GM19025 (cell line): ENCODE measurements around the gene IRAK2.

Experiments
- ATAC-seq: cut with Tn5 transposase; IDR thresholded peaks from one replicate; pipeline ENCODE4 v1.9.1; 2021; ENCODE audit warnings: mild to moderate bottlenecking, low read depth, moderate library complexity; ENCODE audit not compliant: unreplicated experiment

The IRAK2 gene

DNA sequence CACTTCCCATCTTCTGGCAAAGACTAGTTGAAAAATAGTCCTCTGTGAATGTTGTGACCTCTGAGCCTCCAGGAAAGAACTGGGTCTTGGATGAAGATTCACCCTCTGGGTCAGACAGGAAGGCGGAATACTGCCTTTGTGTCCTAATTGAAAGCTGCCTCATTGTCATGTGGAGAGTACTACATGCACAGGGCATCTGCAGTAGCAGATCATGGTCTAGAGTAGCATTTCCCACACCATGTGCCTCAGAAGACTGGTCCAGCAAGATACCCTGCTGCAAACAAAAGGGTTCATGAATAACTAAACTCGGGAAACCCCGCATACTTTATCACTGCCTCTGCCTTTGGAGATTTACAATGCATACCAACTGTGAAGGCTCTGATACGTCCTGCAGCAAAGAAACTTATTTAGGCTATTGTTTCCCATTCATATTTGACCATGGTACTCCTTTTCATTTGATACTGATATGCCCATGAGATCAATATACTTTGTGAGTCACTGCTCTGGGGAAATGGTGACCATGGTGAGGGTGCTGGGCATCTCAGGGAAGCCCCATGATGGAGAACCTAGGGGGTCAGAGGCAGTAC is 22.7 kb downstream of the IRAK2 start:
- ATAC-seq: no peak

DNA sequence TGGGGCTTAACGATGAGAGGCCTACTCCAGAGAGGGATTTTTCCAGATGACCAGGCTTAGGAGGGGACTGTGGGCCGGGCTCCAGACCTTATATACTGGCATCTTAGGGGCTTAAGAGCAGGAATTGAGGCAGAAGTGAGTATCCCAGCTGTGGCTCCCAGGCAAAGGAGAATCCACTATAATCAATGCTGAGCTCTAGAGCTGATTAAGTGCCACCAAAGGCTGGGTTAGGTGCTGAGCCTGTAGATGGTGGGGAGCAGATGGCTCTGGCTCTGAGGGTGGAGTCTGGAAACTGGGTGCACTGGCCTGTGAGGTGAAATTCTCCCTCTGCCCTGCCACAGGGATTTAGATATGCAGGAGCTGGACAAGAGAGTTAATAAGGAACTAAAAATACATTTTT is 23.2 kb downstream of the IRAK2 start:
- ATAC-seq: no peak

- no peak for ATAC-seq
These were observed 24.3 kb downstream of the IRAK2 start for GRCh38 chr3:10188804-10189556.

DNA sequence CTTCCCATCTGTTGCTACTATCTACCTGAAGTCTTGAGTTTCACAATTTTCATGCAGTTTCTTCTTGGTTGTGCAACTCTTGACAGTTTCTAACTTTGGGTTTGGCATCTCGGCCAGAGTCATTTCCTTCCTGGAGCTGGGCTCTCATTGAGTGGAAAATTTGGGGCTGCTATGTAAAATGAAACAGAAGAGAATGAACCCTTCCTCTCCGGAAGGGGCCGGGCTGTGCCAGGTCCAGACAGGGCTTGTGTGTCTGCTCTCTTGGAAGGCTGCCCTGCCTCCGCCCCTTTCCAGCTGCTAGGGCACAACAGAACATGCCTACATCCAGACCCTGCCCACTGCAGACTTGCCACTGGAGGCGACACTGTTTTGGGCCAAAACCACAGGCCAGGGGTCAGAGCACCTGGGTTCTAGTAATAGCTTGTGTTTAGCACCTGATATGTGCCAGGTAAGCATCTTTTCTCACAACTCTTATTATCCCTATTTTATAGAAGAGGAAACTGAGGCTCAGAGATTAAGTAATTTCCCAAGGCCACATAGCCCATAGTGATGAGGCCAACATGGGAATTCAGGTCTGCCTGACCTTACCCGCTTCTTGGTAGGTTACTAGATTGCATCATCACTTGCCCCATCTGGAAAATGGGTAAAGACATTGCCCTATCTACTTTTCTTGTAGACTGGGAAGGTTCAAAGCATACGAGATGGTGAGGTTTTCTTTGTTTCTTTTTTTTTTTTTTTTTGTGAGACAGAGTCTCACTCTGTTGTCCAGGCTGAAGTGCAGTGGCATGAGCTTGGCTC is 25.0 kb downstream of the IRAK2 start:
- ATAC-seq: no peak

GRCh38 chr3:10192953-10193691 is 28.4 kb downstream of the IRAK2 start:
- ATAC-seq: no peak

GRCh38 chr3:10193692-10194327 is 29.1 kb downstream of the IRAK2 start:
- no peak for ATAC-seq

DNA sequence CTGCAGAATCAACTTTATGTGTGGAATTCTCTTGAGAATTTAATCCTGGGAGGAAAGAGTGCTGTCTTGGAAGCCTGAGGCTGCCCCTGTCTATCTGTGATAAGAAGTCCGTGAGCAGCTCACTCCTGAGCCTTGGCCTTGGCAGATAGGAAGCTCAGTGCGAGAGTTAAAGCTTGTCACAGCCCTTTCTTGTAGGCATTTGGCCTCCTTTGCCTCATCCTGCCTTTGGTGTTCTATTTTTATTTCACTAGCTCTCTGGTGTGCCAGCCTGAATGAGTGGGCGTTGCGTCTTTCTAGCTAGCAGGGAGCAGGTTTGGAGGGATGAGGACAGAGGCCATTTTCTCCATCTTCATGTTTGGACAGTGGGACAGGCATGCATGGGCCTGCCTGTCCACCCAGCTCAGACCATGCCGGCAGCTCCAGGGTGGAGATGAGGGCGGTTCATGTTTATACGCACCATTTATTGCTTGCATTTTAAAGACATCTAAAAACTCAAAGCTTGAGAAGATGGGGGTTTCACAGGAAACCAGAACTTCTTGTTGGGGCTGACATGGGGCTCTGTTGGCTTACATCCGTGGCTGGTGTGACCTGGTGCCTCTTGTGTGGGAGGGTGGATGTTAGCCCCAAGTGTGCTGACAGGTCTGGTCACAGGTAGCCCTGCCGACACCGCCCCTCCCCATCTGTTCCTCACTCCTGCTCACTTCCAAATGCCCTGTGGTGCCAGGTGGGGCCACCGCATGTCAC is 29.8 kb downstream of the IRAK2 start:
- ATAC-seq: no peak

GRCh38 chr3:10195366-10196089 is 30.8 kb downstream of the IRAK2 start:
- no peak for ATAC-seq

GRCh38 chr3:10196389-10197052 is 31.8 kb downstream of the IRAK2 start:
- no peak for ATAC-seq

GRCh38 chr3:10198226-10198625 is 33.5 kb downstream of the IRAK2 start:
- ATAC-seq: no peak

GRCh38 chr3:10198761-10199649 is 34.3 kb downstream of the IRAK2 start:
- peak; percentile 84 for ATAC-seq

DNA sequence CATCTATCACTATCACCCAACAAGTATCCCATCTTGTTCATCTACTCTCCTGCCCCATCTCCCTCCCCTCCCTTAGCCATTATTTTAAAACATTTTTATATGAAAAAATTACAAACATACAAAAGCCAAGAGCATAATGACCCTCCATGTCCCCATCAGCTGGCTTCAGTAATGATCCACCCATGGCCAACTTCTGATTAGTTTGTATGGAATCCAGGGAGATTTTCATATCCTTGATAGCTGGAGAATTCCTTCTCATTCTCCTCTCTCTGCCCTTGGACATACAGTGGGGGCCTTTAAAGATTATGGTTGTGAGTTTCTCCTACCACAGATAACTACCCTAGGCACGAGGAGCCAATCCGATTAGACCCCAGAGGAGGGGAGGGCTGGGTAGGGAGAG is 40.2 kb downstream of the IRAK2 start:
- ATAC-seq: no peak

GRCh38 chr3:10205451-10206165 is 40.9 kb downstream of the IRAK2 start:
- no peak for ATAC-seq

- ATAC-seq: no peak
These were observed 41.4 kb downstream of the IRAK2 start for GRCh38 chr3:10206166-10206511.

GRCh38 chr3:10213156-10213792 is 48.6 kb downstream of the IRAK2 start:
- ATAC-seq: no peak

DNA sequence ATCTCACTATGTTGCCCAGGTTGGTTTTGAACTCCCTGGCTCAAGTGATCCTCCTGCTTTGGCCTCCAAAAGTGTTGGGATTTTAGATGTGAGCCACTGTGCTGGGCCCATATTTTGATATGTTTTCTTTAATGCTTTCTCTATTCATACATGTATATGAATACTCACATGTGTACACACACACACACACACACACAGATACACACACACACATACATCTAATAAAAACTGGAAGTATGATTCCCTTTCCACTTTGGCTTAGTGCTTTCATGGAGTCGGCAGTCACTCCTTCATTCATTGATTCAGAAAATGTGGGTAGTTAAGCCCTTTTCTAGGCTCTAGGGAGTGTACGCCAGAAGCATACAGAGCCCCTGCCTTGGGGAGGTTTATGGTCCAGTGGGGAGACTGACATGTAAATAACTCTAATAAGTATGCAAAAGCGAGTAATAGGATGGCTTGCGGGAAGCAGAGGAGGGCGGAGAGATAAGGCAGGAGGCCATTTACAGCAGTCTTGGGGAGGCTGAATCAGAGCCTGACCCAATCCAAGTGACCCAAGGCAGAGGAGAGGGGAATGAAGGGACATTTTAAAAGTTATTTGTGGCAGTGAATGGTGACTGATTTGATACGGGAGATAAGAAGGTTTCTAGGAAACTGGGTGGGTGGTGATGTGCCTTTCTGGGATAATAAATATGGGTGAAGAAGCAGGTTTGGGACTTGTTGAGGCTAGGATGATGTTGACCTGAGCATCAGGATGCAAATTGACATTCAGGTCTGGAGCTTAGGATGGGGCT is 51.1 kb downstream of the IRAK2 start:
- ATAC-seq: no peak
